K562 (cell line): Measurements from ENCODE around the gene LPGAT1. TPM values are rescaled to one million over a fixed set of nuclear protein-coding genes. Genes with fewer than 3 reads are reported as not detected.

Source experiments
- BACH1 ChIP-seq: fragments of 200-800 bp; sonication (Bioruptor generic); IDR thresholded peaks from 2 replicates; pipeline ENCODE4 v1.6.1; 2016; ENCODE audit warnings: missing genetic modification characterization, missing compliant biosample characterization
- CBX1 ChIP-seq: sonication (generic); IDR thresholded peaks from 2 replicates; pipeline ENCODE4 v1.6.1; 2016; ENCODE audit warnings: antibody characterized with exemption, low read depth, mild to moderate bottlenecking
- ELF1 ChIP-seq: fragments of 200-800 bp; sonication (Bioruptor generic); IDR thresholded peaks from 2 replicates; pipeline ENCODE4 v1.6.1; 2016; ENCODE audit warnings: missing genetic modification characterization, missing compliant biosample characterization
- GATA2 ChIP-seq: sonication (generic); formaldehyde crosslinking; IDR thresholded peaks from 2 replicates; pipeline ENCODE4 v1.4.0; 2020; ENCODE audit warnings: mild to moderate bottlenecking, missing genetic modification reagents
- JUND ChIP-seq, 2 experiments: IDR thresholded peaks; 2 replicates in 1 of 2; 3 replicates in 1 of 2; pipeline ENCODE4 v1.6.1; 2011; ENCODE audit warnings: borderline replicate concordance in 2 of 2, low read depth in 2 of 2, low read length in 2 of 2, improper control_type of control experiment in 1 of 2, missing biosample characterization in 1 of 2, missing genetic modification characterization in 1 of 2, missing genetic modification reagents in 1 of 2
- NFRKB ChIP-seq: fragments of 450-650 bp; IDR thresholded peaks from 2 replicates; pipeline ENCODE4 v1.6.1; 2016; ENCODE audit warnings: low read depth
- RNF2 ChIP-seq: sonication (generic); IDR thresholded peaks from 2 replicates; pipeline ENCODE4 v1.6.1; 2016
- ZNF175 ChIP-seq: fragments of 200-800 bp; sonication (Bioruptor generic); IDR thresholded peaks from 2 replicates; pipeline ENCODE4 v1.6.1; 2016; ENCODE audit warnings: low read depth, mild to moderate bottlenecking, missing genetic modification characterization, missing compliant biosample characterization
- polyA plus RNA-seq, 8 experiments: library from polyadenylated mRNA; depleted of rRNA in 4 of 8; stranded (reverse) in 5 of 8; unstranded in 3 of 8; fragments of >200 nt; fragmentation: Nextera tagmentation in 2 of 8; fragmentation: Illumina TruSeq in 1 of 8; extraction: Ambion mirVana in 2 of 8; extraction: Trizol in 1 of 8; gene quantifications; 2 replicates each; pipeline versions ENCODE4 v1.2.1 to v1.2.3, GENCODE V29; 2011 to 2014; ENCODE audit warnings: inconsistent platforms in 1 of 8, missing spikeins in 1 of 8
- total RNA-seq, 7 experiments: library from RNA; depleted of rRNA in 6 of 7; stranded (reverse); fragments of >200 nt in 6 of 7; fragmentation: Illumina TruSeq in 2 of 7; extraction: Trizol in 2 of 7; gene quantifications; 2 replicates each; pipeline versions ENCODE4 v1.2.1 to v1.2.3, GENCODE V29; 2011 to 2021; ENCODE audit warnings: low replicate concordance in 1 of 7
- TF ChIP-seq, protein P1 (sequence below): sonication (generic); formaldehyde crosslinking; IDR thresholded peaks from 2 replicates; pipeline ENCODE4 v1.5.0; 2020; ENCODE audit warnings: missing genetic modification reagents
- TF ChIP-seq, protein P2 (sequence below), 2 experiments: fragments of 450-650 bp in 1 of 2; sonication (generic) in 1 of 2; formaldehyde crosslinking in 1 of 2; IDR thresholded peaks; 2 replicates each; pipeline versions ENCODE4 v1.7.1 to v1.9.0; 2016 to 2022; ENCODE audit warnings: inconsistent platforms in 1 of 2, mild to moderate bottlenecking in 1 of 2, missing genetic modification reagents in 1 of 2
- TF ChIP-seq, protein P3 (sequence below): IDR thresholded peaks from 2 replicates; pipeline ENCODE4 v1.6.1; 2011; ENCODE audit warnings: borderline replicate concordance, low read depth, mild to moderate bottlenecking, moderate library complexity, low read length; ENCODE audit not compliant: insufficient read depth, poor library complexity, severe bottlenecking
- TF ChIP-seq, protein P4 (sequence below): sonication (generic); IDR thresholded peaks from 2 replicates; pipeline ENCODE4 v1.6.1; 2016
- TF ChIP-seq, protein P5 (sequence below), 2 experiments: fragments of 450-650 bp in 1 of 2; sonication (generic) in 1 of 2; formaldehyde crosslinking in 1 of 2; IDR thresholded peaks in 1 of 2; conservative IDR thresholded peaks in 1 of 2; 2 replicates each; pipeline versions ENCODE4 v1.6.1 to v1.8.1; 2016 to 2023; ENCODE audit warnings: mild to moderate bottlenecking in 2 of 2, moderate library complexity in 2 of 2, inconsistent platforms in 1 of 2, missing genetic modification reagents in 1 of 2

The LPGAT1 gene
- total and polyA plus RNA-seq, 9 of the 15 experiments (the other 6 are each of a cell fraction or from before 2014, with no cell fraction given) = 5.7 to 31.4 (median 16.3) TPM

DNA sequence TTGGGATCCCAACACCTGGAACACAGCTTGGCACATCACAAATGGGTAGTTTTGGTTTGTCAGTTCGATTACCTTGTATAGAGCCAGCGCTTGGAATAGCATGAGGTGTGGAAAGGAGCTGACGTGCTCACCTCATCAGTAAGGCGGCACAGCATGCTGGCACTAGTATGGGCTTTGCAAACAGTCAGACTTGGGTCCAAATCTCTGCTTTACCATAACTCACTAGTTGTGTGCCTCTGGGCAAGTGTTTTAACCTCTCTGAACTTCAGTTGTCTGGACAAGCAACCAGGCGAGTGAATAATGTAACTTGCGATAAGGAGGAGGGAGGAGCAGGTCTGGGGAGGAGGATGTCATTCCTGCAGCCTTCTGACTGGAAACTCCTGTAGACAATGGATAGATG lies 128.8 kb downstream of the LPGAT1 start (continued):
- TF ChIP-seq, protein P1, sequence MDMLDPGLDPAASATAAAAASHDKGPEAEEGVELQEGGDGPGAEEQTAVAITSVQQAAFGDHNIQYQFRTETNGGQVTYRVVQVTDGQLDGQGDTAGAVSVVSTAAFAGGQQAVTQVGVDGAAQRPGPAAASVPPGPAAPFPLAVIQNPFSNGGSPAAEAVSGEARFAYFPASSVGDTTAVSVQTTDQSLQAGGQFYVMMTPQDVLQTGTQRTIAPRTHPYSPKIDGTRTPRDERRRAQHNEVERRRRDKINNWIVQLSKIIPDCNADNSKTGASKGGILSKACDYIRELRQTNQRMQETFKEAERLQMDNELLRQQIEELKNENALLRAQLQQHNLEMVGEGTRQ = no peak
- no peak for TF ChIP-seq CBX1
- TF ChIP-seq, protein P2, sequence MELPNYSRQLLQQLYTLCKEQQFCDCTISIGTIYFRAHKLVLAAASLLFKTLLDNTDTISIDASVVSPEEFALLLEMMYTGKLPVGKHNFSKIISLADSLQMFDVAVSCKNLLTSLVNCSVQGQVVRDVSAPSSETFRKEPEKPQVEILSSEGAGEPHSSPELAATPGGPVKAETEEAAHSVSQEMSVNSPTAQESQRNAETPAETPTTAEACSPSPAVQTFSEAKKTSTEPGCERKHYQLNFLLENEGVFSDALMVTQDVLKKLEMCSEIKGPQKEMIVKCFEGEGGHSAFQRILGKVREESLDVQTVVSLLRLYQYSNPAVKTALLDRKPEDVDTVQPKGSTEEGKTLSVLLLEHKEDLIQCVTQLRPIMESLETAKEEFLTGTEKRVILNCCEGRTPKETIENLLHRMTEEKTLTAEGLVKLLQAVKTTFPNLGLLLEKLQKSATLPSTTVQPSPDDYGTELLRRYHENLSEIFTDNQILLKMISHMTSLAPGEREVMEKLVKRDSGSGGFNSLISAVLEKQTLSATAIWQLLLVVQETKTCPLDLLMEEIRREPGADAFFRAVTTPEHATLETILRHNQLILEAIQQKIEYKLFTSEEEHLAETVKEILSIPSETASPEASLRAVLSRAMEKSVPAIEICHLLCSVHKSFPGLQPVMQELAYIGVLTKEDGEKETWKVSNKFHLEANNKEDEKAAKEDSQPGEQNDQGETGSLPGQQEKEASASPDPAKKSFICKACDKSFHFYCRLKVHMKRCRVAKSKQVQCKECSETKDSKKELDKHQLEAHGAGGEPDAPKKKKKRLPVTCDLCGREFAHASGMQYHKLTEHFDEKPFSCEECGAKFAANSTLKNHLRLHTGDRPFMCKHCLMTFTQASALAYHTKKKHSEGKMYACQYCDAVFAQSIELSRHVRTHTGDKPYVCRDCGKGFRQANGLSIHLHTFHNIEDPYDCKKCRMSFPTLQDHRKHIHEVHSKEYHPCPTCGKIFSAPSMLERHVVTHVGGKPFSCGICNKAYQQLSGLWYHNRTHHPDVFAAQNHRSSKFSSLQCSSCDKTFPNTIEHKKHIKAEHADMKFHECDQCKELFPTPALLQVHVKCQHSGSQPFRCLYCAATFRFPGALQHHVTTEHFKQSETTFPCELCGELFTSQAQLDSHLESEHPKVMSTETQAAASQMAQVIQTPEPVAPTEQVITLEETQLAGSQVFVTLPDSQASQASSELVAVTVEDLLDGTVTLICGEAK (IDR thresholded peaks at IDR 0.05) = no peak
- TF ChIP-seq, protein P2 (CRISPR knock-in tag; IDR thresholded peaks at IDR 0.05) = no peak
- TF ChIP-seq, protein P3, sequence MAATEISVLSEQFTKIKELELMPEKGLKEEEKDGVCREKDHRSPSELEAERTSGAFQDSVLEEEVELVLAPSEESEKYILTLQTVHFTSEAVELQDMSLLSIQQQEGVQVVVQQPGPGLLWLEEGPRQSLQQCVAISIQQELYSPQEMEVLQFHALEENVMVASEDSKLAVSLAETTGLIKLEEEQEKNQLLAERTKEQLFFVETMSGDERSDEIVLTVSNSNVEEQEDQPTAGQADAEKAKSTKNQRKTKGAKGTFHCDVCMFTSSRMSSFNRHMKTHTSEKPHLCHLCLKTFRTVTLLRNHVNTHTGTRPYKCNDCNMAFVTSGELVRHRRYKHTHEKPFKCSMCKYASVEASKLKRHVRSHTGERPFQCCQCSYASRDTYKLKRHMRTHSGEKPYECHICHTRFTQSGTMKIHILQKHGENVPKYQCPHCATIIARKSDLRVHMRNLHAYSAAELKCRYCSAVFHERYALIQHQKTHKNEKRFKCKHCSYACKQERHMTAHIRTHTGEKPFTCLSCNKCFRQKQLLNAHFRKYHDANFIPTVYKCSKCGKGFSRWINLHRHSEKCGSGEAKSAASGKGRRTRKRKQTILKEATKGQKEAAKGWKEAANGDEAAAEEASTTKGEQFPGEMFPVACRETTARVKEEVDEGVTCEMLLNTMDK = no peak
- TF ChIP-seq, protein P4, sequence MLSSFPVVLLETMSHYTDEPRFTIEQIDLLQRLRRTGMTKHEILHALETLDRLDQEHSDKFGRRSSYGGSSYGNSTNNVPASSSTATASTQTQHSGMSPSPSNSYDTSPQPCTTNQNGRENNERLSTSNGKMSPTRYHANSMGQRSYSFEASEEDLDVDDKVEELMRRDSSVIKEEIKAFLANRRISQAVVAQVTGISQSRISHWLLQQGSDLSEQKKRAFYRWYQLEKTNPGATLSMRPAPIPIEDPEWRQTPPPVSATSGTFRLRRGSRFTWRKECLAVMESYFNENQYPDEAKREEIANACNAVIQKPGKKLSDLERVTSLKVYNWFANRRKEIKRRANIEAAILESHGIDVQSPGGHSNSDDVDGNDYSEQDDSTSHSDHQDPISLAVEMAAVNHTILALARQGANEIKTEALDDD = peak; percentile 89
- TF ChIP-seq JUND (IDR thresholded peaks at IDR 0.05; ENCODE audit: borderline replicate concordance, low read depth, low read length) = no peak
- no peak for TF ChIP-seq JUND (tag; IDR thresholded peaks at IDR 0.05; ENCODE audit: borderline replicate concordance, low read depth, low read length)
- TF ChIP-seq ELF1 = no peak
- no peak for TF ChIP-seq NFRKB
- no peak for TF ChIP-seq RNF2
- TF ChIP-seq BACH1 (tag) = no peak
- TF ChIP-seq GATA2 (CRISPR knock-in tag) = no peak
- TF ChIP-seq ZNF175 (CRISPR knock-in tag) = no peak
- TF ChIP-seq, protein P5, sequence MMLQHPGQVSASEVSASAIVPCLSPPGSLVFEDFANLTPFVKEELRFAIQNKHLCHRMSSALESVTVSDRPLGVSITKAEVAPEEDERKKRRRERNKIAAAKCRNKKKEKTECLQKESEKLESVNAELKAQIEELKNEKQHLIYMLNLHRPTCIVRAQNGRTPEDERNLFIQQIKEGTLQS (IDR thresholded peaks at IDR 0.05) = no peak
- TF ChIP-seq, protein P5 (CRISPR knock-in tag; conservative IDR thresholded peaks at IDR 0.05) = no peak
